ENCODE measurements around the gene KDM4B. TPM values are rescaled to one million over a fixed set of nuclear protein-coding genes. Genes with fewer than 3 reads are reported as not detected.

Gene KDM4B
- total and polyA plus RNA-seq, 2 donors (not counting 1 experiment from before 2014, with no cell fraction given): 75.5 to 205 TPM

DNA sequence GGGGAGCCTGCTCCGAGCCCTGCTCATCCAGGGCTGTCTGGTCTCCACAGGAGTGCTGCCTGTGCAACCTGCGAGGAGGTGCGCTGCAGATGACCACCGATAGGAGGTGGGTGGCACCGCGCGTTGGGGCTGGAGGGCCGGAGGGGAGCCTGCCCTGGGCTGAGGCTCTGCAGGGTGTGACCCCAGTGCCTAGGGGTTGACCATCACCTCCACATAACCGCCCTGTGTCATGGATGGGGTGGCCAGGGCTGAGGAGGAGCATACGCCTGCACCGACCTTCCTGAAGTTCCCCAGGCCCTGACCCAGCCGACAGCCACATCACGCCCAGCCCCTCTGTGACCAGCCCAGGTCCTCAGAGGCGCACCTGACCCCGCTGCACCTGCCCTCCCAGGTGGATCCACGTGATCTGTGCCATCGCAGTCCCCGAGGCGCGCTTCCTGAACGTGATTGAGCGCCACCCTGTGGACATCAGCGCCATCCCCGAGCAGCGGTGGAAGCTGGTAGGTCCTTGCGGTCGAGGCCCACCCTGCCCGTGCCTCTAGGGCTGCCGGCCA, 168.7 kb downstream of the KDM4B start:
- intact Hi-C loops (cut with micrococcal nuclease): loop anchor here (10.0 kb wide), 1 partner anchor 487 kb away; the partner anchor contains the start of genes SAFB and SAFB2
- Histone ChIP-seq H4K20me1 (ENCODE audit: control insufficient read depth, insufficient read depth, low read length, poor library complexity, severe bottlenecking) (peaks cover 98% of the 10 kb centered on the region), H3K4me1 (ENCODE audit: control insufficient read depth in 2 of 2, insufficient read depth in 2 of 2, low read length in 2 of 2) (peaks cover 71 to 99% of the 10 kb centered on the region in 2 donors), H3K27ac (ENCODE audit: low read length in 2 of 2) (peak overlapping the region in 1 of 2 donors; percentile 63), H3K4me3 (ENCODE audit: control extremely low read depth in 1 of 5, extremely low read depth in 1 of 5, insufficient read depth in 1 of 5, low read depth in 2 of 5, low read length in 4 of 5) (no peak overlapping the region), H3K27me3 (replicated peaks in 1 of 4; ENCODE audit: control extremely low read depth in 1 of 4, control insufficient read depth in 3 of 4, insufficient read depth in 4 of 4, low read length in 3 of 4) (no peaks in the 10 kb centered on the region), H3K9ac (ENCODE audit: low read length) (no peak overlapping the region), H3K36me3 (replicated peaks in 1 of 2; ENCODE audit: control extremely low read depth in 1 of 2, control insufficient read depth in 1 of 2, extremely low read depth in 1 of 2, insufficient read depth in 2 of 2, low read length in 1 of 2) (peaks cover 0 to 99% of the 10 kb centered on the region in 2 experiments), H3K79me2 (ENCODE audit: control insufficient read depth, insufficient read depth, low read length) (peaks cover 97% of the 10 kb centered on the region), H3K4me2 (replicated peaks; ENCODE audit: low read depth, low read length, poor library complexity, severe bottlenecking) (peak overlapping the region; percentile 73), H3K9me3 (ENCODE audit: control extremely low read depth in 1 of 3, control insufficient read depth in 2 of 3, insufficient read depth in 1 of 3, low read length in 2 of 3) (no peaks in the 10 kb centered on the region), H2AFZ (ENCODE audit: insufficient read depth, low read depth, low read length, poor library complexity, severe bottlenecking) (no peak overlapping the region)
- DNase-seq (peak; percentile 65), ATAC-seq (ENCODE audit: low read depth) (no peak)
- 95% methylated on average over 26 of the region's 29 CpGs for WGBS (ENCODE audit: insufficient coverage)
- Mint-ChIP-seq H3K4me1 (peaks cover 77% of the 10 kb centered on the region), H3K27ac (peak overlapping the region; percentile 79), H3K9me3 (ENCODE audit: insufficient read depth) (no peaks in the 10 kb centered on the region), H3K4me3 (peak overlapping the region; percentile 50), H3K27me3 (no peaks in the 10 kb centered on the region)
- CTCF ChIA-PET: interaction anchor here (0.9 to 4.5 kb wide), 4 partner anchors 10 to 99 kb away, joined by 3 to 47 read pairs (median 10); no protein-coding TSS in a partner anchor
- POLR2A ChIA-PET: interaction anchor here (1.1 to 2.0 kb wide), 2 partner anchors 10 to 88 kb away, joined by 3 to 10 read pairs; no protein-coding TSS in a partner anchor
- TF ChIP-seq, protein P1, sequence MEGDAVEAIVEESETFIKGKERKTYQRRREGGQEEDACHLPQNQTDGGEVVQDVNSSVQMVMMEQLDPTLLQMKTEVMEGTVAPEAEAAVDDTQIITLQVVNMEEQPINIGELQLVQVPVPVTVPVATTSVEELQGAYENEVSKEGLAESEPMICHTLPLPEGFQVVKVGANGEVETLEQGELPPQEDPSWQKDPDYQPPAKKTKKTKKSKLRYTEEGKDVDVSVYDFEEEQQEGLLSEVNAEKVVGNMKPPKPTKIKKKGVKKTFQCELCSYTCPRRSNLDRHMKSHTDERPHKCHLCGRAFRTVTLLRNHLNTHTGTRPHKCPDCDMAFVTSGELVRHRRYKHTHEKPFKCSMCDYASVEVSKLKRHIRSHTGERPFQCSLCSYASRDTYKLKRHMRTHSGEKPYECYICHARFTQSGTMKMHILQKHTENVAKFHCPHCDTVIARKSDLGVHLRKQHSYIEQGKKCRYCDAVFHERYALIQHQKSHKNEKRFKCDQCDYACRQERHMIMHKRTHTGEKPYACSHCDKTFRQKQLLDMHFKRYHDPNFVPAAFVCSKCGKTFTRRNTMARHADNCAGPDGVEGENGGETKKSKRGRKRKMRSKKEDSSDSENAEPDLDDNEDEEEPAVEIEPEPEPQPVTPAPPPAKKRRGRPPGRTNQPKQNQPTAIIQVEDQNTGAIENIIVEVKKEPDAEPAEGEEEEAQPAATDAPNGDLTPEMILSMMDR (IDR thresholded peaks at IDR 0.05): peak; percentile 14
- TF ChIP-seq EZH2 (IDR thresholded peaks at IDR 0.05; ENCODE audit: borderline replicate concordance, insufficient read depth, low read depth, low read length, poor library complexity, severe bottlenecking): no peak

Data from B cell (primary cell).